Vagina (tissue), 2 donors: Measurements from ENCODE around the gene SEMA4B. TPM values are rescaled to one million over a fixed set of nuclear protein-coding genes. Genes with fewer than 3 reads are reported as not detected.

Experiments used
- DNase-seq, 2 donors: peaks; one replicate each; pipeline ENCODE4 v3.0.0-alpha.2; 2017; ENCODE audit errors: extremely low spot score in 2 of 2
- H3K27ac ChIP-seq: fragments of 200-600 bp; sonication (generic); one replicate; pipeline ENCODE4 v1.5.1; 2019
- H3K27me3 ChIP-seq: fragments of 200-600 bp; sonication (generic); one replicate; pipeline ENCODE4 v1.5.1; 2019
- H3K36me3 ChIP-seq, 2 donors: fragments of 200-600 bp; sonication (generic); one replicate each; pipeline ENCODE4 v1.5.1; 2017 to 2019
- H3K4me1 ChIP-seq: fragments of 200-600 bp; sonication (generic); one replicate; pipeline ENCODE4 v1.5.1; 2019
- H3K4me3 ChIP-seq, 2 donors: fragments of 200-600 bp; sonication (generic); 1 replicate in 1 of 2; 2 replicates in 1 of 2; pipeline ENCODE4 v1.5.1; 2016 to 2019
- H3K9me3 ChIP-seq: fragments of 200-600 bp; sonication (generic); one replicate; pipeline ENCODE4 v1.5.1; 2019
- POLR2A ChIP-seq, 2 donors: fragments of 450-650 bp; IDR thresholded peaks; one replicate each; pipeline ENCODE4 v1.6.1; 2017; ENCODE audit warnings: antibody characterized with exemption in 2 of 2, mild to moderate bottlenecking in 2 of 2, moderate library complexity in 2 of 2
- POLR2AphosphoS5 ChIP-seq, 2 donors: sonication (generic); formaldehyde crosslinking; IDR thresholded peaks; one replicate each; pipeline ENCODE4 v1.9.0; 2017; ENCODE audit warnings: antibody characterized with exemption in 2 of 2, mild to moderate bottlenecking in 2 of 2, low read depth in 1 of 2; ENCODE audit not compliant: insufficient read depth in 1 of 2
- intact Hi-C: fragments of 100-400 bp; cut with DNase I; formaldehyde crosslinking; loops from one replicate; pipeline ENCODE4 v1.15.1; 2023
- total RNA-seq: library from RNA; depleted of rRNA; stranded (reverse); fragments of >200 nt; gene quantifications from one replicate; pipeline ENCODE4 v1.2.3, GENCODE V29; 2016
- TF ChIP-seq, protein P1 (sequence below), 3 experiments: fragments of 450-650 bp in 2 of 3; fragments of 200-600 bp in 1 of 3; sonication (generic) in 1 of 3; IDR thresholded peaks; one replicate each; pipeline ENCODE4 v1.5.1; 2017 to 2019; ENCODE audit warnings: antibody characterized with exemption in 3 of 3, mild to moderate bottlenecking in 2 of 3, moderate library complexity in 2 of 3

SEMA4B gene
- total RNA-seq, 1 donor from 2014 or later: 205 TPM

DNA sequence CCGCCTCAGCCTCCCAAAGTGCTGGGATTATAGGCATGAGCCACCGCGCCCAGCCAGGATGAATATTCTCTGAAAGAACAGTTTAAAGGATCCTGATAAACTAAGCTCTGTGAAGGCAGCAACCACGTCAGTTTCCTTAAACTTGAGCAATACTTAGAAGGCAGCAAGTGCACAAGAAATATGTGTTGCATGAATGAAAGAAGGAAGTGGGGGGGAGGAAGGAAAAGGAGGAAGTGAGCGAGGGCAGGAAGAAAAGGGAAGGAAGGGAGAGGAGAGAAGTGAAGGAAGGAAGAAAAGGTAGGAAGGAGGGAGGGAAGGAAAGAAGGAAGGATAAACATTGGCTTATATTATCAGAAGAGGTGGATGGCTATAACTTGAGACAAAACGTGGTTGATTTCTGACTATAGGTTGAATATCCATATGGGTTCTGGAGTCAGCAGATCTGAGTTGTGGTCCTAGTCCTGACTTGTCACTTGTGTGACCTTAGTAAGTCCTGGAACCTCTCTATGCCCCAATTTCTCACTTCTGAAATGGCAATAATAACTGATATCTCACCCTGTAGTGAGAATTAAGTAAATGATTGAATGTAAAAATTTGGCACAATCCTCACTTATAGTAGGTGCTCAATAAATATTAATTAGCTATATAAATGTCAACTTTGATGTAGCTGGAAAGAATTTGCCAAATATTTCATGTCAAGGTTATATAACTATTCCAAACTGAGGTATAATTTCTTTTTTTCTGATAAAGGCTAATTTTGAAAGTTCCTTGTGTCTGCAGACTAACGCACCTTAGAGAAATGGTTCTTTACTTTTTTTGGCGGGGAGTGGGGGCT lies 12.0 kb upstream of the SEMA4B start:
- intact Hi-C loops: no loop called here
- no peak for DNase-seq
- no peaks in the 10 kb centered on the region for H3K36me3 ChIP-seq
- H3K4me3 ChIP-seq: no peak overlapping the region
- H3K27me3 ChIP-seq: no peaks in the 10 kb centered on the region
- no peak for TF ChIP-seq POLR2A (IDR thresholded peaks at IDR 0.05)
- TF ChIP-seq, protein P1, sequence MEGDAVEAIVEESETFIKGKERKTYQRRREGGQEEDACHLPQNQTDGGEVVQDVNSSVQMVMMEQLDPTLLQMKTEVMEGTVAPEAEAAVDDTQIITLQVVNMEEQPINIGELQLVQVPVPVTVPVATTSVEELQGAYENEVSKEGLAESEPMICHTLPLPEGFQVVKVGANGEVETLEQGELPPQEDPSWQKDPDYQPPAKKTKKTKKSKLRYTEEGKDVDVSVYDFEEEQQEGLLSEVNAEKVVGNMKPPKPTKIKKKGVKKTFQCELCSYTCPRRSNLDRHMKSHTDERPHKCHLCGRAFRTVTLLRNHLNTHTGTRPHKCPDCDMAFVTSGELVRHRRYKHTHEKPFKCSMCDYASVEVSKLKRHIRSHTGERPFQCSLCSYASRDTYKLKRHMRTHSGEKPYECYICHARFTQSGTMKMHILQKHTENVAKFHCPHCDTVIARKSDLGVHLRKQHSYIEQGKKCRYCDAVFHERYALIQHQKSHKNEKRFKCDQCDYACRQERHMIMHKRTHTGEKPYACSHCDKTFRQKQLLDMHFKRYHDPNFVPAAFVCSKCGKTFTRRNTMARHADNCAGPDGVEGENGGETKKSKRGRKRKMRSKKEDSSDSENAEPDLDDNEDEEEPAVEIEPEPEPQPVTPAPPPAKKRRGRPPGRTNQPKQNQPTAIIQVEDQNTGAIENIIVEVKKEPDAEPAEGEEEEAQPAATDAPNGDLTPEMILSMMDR (IDR thresholded peaks at IDR 0.05): no peak
- no peak for TF ChIP-seq POLR2AphosphoS5 (IDR thresholded peaks at IDR 0.05; ENCODE audit: insufficient read depth in 1 of 2, low read depth in 1 of 2)
- peaks cover 66% of the 10 kb centered on the region for H3K4me1 ChIP-seq
- no peaks in the 10 kb centered on the region for H3K9me3 ChIP-seq
- H3K27ac ChIP-seq: no peak overlapping the region

DNA sequence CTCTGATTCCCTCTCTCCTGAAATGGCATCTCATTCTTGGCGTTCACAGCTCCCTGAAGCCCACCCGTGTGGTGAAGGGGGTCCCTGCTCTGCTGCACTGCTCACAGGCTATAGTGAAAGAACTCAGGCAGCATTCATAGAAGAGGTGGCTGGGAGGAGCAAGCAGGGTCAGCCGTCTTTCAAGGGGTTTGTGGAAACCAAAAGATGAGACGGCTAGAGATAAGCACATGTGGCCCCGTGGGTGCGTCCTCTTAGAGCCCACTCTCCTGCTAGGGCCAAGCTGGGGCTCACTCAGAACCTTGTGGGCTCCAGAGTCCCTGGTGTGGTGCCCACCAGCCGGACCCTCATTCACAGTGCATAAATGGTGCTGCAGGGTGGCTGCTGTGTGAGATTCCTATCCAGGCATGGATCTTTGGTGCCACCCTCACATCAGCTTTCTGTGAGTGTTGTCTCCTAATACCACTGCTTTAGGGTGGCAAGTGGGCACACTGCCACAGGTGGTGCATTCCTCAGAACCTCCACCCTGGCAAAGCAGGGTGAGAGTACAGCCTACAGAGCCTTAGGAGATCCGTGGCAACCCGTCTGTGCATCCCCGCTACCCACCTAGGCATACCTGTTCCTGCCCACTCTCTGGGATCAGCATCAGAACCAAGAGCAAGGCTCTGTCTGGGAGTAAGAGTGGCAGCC lies 11.2 kb upstream of the SEMA4B start:
- peak overlapping the region; percentile 75 for H3K27ac ChIP-seq
- no peaks in the 10 kb centered on the region for H3K27me3 ChIP-seq
- no peak for DNase-seq
- intact Hi-C loops: no loop called here
- peaks cover 68% of the 10 kb centered on the region for H3K4me1 ChIP-seq
- TF ChIP-seq POLR2AphosphoS5 (IDR thresholded peaks at IDR 0.05; ENCODE audit: insufficient read depth in 1 of 2, low read depth in 1 of 2) (no peak), POLR2A (IDR thresholded peaks at IDR 0.05) (no peak)
- TF ChIP-seq, protein P1 (IDR thresholded peaks at IDR 0.05): no peak
- no peak overlapping the region for H3K4me3 ChIP-seq
- H3K9me3 ChIP-seq: no peaks in the 10 kb centered on the region
- H3K36me3 ChIP-seq: no peaks in the 10 kb centered on the region

DNA sequence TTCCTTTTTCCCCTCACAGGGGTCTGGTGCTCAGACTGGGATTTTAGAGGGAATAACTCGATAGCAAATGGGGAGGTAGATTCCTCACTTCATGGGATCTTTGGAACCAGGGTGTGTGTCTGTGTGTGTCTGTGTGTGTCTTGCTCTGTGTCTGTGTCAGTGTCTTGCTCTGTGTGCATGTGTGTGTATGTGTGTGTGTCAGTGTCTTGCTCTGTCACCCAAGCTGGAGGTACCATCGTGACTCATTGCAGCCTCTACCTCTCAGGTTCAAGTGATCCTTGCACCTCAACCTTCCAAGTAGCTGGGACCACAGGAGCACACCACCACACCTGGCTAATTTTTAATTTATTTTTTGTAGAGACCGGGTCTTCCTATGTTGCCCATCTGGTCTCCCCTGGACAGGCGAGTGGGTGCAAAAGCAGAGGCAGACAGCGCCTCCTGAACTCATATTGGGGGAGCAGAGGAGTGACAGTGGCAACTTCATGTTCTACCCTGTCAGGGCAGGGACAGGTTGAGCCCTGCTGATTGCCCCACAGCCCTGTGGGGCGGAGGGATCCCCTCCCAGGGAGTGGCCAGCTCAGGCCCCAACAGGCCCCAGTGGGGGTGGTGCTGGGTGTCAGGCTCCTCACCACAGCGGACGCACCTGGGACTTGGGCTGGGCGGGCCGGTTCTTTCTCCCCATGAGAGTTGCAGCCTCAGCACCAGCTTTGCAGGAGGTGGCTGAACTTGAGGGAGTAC lies 10.4 kb upstream of the SEMA4B start:
- no peaks in the 10 kb centered on the region for H3K27me3 ChIP-seq
- no peak for DNase-seq
- intact Hi-C loops: no loop called here
- H3K9me3 ChIP-seq: no peaks in the 10 kb centered on the region
- TF ChIP-seq POLR2AphosphoS5 (IDR thresholded peaks at IDR 0.05; ENCODE audit: insufficient read depth in 1 of 2, low read depth in 1 of 2) (no peak), POLR2A (IDR thresholded peaks at IDR 0.05) (no peak)
- TF ChIP-seq, protein P1 (IDR thresholded peaks at IDR 0.05): no peak
- peak overlapping the region; percentile 75 for H3K27ac ChIP-seq
- no peaks in the 10 kb centered on the region for H3K36me3 ChIP-seq
- peaks cover 68% of the 10 kb centered on the region for H3K4me1 ChIP-seq
- H3K4me3 ChIP-seq: no peak overlapping the region

DNA sequence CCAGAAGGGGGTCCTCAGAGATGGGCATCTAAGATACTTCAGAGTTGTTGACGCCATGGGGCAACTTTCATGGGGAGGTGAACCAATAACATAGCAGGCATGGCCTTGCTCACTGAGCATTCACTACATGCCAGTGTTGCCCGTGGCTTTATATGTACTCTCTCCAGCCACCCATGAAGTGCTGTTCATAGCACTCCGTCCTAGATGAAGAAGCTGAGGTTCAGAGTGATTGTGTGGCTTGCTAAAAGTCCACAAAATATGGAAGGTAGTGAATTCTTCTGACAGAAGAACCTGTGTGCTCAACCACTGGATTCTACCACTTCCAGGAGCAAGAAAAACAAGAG lies 9.8 kb upstream of the SEMA4B start:
- TF ChIP-seq, protein P1 (IDR thresholded peaks at IDR 0.05): no peak
- TF ChIP-seq POLR2A (IDR thresholded peaks at IDR 0.05): no peak
- TF ChIP-seq POLR2AphosphoS5 (IDR thresholded peaks at IDR 0.05; ENCODE audit: insufficient read depth in 1 of 2, low read depth in 1 of 2): no peak
- intact Hi-C loops: no loop called here
- Histone ChIP-seq H3K36me3 (no peaks in the 10 kb centered on the region), H3K27me3 (no peaks in the 10 kb centered on the region), H3K4me3 (no peak overlapping the region), H3K9me3 (no peaks in the 10 kb centered on the region), H3K4me1 (peaks cover 64% of the 10 kb centered on the region), H3K27ac (peak overlapping the region; percentile 75)
- no peak for DNase-seq
